ENCODE measurements around the gene SNRNP200.

SNRNP200 gene

DNA sequence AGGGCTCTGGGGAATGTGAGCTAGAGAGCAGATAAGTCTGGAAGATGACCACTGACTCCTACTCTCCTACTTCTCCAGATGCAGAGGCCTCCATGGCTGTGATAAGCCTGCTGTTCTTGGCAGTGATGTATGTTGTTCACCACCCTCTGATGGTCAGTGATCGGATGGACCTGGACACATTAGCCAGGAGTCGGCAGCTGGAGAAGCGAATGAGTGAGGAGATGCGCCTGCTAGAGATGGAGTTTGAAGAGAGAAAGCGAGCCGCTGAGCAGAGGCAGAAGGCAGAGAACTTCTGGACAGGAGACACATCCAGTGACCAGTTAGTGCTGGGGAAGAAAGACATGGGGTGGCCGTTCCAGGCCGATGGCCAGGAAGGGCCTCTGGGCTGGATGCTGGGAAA lies 21.2 kb upstream of the SNRNP200 start (continued):
- TF ChIP-seq, protein P1, sequence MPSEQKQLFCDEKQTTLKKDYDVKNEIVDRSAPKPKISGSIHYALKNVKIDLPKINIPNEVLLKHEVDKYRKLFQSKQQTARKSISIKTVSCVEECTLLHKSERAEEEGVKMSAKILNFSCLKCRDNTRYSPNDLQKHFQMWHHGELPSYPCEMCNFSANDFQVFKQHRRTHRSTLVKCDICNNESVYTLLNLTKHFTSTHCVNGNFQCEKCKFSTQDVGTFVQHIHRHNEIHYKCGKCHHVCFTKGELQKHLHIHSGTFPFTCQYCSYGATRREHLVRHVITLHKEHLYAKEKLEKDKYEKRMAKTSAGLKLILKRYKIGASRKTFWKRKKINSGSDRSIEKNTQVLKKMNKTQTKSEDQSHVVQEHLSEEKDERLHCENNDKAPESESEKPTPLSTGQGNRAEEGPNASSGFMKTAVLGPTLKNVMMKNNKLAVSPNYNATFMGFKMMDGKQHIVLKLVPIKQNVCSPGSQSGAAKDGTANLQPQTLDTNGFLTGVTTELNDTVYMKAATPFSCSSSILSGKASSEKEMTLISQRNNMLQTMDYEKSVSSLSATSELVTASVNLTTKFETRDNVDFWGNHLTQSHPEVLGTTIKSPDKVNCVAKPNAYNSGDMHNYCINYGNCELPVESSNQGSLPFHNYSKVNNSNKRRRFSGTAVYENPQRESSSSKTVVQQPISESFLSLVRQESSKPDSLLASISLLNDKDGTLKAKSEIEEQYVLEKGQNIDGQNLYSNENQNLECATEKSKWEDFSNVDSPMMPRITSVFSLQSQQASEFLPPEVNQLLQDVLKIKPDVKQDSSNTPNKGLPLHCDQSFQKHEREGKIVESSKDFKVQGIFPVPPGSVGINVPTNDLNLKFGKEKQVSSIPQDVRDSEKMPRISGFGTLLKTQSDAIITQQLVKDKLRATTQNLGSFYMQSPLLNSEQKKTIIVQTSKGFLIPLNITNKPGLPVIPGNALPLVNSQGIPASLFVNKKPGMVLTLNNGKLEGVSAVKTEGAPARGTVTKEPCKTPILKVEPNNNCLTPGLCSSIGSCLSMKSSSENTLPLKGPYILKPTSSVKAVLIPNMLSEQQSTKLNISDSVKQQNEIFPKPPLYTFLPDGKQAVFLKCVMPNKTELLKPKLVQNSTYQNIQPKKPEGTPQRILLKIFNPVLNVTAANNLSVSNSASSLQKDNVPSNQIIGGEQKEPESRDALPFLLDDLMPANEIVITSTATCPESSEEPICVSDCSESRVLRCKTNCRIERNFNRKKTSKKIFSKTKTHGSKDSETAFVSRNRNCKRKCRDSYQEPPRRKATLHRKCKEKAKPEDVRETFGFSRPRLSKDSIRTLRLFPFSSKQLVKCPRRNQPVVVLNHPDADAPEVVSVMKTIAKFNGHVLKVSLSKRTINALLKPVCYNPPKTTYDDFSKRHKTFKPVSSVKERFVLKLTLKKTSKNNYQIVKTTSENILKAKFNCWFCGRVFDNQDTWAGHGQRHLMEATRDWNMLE (tag by site-specific recombination; conservative IDR thresholded peaks at IDR 0.05; ENCODE audit: low read depth) = no peak
- TF ChIP-seq HOXA7 (CRISPR knock-in tag; IDR thresholded peaks at IDR 0.05; ENCODE audit: borderline replicate concordance) = no peak
- TF ChIP-seq ZNF174 (tag by site-specific recombination; IDR thresholded peaks at IDR 0.05) = no peak
- no peak for TF ChIP-seq ZNF354C (tag by site-specific recombination; IDR thresholded peaks at IDR 0.05; ENCODE audit: borderline replicate concordance, low read depth)
- no peak for TF ChIP-seq ZNF140 (tag by site-specific recombination; IDR thresholded peaks at IDR 0.05)
- no peak for TF ChIP-seq ZNF654 (tag by site-specific recombination; IDR thresholded peaks at IDR 0.05; ENCODE audit: low read depth)
- no peak for TF ChIP-seq ZNF510 (tag by site-specific recombination; IDR thresholded peaks at IDR 0.05; ENCODE audit: insufficient replicate concordance)

DNA sequence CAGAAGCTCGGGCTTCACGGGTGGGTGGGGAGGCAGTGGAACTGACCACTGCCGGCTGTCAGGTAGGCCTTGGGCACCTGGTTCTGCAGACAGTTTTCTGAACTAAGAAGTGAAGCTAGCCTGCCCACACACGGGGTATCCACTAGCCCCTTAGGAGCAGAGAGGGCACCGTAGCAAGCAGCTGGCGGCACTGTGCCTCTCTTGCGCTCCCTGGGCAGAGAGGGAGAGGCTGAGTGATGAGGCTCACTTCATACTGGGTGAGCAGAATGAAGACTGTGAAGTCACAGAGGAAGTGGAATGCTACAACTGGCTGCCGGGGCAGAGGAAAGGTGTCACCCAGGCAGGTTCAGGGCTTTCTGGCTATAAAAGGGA lies 20.5 kb upstream of the SNRNP200 start:
- Histone ChIP-seq H3K4me3 (ENCODE audit: low read depth, low read length) (peak overlapping the region; percentile 36), H3K9me3 (ENCODE audit: control insufficient read depth, insufficient read depth, low read depth, low read length) (no peaks in the 10 kb centered on the region), H3K36me3 (ENCODE audit: control insufficient read depth in 2 of 2, insufficient read depth in 1 of 2, low read length in 2 of 2) (peaks cover 0 to 21% of the 10 kb centered on the region in 2 experiments; a peak in 1 of 3 replicates), H3K27ac (ENCODE audit: extremely low read depth, low read depth, low read length) (no peak overlapping the region), H3K4me1 (ENCODE audit: control insufficient read depth, insufficient read depth, low read length) (0 out of 2 replicates have a peak, but pooled peaks cover 4% of the 10 kb centered on the region)
- ChIA-PET CTCF (no interaction called here), POLR2A (no interaction called here)
- TF ChIP-seq, protein P2, sequence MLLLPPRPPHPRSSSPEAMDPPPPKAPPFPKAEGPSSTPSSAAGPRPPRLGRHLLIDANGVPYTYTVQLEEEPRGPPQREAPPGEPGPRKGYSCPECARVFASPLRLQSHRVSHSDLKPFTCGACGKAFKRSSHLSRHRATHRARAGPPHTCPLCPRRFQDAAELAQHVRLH (tag by site-specific recombination; IDR thresholded peaks at IDR 0.05) = no peak
- TF ChIP-seq EGR2 (tag by site-specific recombination; IDR thresholded peaks at IDR 0.05; ENCODE audit: low read depth) (no peak), ZNF292 (tag by site-specific recombination; IDR thresholded peaks at IDR 0.05; ENCODE audit: borderline replicate concordance, low read depth) (no peak), ZNF830 (tag by site-specific recombination; IDR thresholded peaks at IDR 0.05; ENCODE audit: low read depth) (no peak), ZNF19 (tag by site-specific recombination; IDR thresholded peaks at IDR 0.05; ENCODE audit: low read depth) (no peak), ZSCAN23 (tag by site-specific recombination; IDR thresholded peaks at IDR 0.05) (no peak), ZNF140 (tag by site-specific recombination; IDR thresholded peaks at IDR 0.05) (no peak), ZNF791 (tag by site-specific recombination; IDR thresholded peaks at IDR 0.05) (no peak), ZNF664 (tag by site-specific recombination; IDR thresholded peaks at IDR 0.05) (no peak)
- TF ChIP-seq, protein P3, sequence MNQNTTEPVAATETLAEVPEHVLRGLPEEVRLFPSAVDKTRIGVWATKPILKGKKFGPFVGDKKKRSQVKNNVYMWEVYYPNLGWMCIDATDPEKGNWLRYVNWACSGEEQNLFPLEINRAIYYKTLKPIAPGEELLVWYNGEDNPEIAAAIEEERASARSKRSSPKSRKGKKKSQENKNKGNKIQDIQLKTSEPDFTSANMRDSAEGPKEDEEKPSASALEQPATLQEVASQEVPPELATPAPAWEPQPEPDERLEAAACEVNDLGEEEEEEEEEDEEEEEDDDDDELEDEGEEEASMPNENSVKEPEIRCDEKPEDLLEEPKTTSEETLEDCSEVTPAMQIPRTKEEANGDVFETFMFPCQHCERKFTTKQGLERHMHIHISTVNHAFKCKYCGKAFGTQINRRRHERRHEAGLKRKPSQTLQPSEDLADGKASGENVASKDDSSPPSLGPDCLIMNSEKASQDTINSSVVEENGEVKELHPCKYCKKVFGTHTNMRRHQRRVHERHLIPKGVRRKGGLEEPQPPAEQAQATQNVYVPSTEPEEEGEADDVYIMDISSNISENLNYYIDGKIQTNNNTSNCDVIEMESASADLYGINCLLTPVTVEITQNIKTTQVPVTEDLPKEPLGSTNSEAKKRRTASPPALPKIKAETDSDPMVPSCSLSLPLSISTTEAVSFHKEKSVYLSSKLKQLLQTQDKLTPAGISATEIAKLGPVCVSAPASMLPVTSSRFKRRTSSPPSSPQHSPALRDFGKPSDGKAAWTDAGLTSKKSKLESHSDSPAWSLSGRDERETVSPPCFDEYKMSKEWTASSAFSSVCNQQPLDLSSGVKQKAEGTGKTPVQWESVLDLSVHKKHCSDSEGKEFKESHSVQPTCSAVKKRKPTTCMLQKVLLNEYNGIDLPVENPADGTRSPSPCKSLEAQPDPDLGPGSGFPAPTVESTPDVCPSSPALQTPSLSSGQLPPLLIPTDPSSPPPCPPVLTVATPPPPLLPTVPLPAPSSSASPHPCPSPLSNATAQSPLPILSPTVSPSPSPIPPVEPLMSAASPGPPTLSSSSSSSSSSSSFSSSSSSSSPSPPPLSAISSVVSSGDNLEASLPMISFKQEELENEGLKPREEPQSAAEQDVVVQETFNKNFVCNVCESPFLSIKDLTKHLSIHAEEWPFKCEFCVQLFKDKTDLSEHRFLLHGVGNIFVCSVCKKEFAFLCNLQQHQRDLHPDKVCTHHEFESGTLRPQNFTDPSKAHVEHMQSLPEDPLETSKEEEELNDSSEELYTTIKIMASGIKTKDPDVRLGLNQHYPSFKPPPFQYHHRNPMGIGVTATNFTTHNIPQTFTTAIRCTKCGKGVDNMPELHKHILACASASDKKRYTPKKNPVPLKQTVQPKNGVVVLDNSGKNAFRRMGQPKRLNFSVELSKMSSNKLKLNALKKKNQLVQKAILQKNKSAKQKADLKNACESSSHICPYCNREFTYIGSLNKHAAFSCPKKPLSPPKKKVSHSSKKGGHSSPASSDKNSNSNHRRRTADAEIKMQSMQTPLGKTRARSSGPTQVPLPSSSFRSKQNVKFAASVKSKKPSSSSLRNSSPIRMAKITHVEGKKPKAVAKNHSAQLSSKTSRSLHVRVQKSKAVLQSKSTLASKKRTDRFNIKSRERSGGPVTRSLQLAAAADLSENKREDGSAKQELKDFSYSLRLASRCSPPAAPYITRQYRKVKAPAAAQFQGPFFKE (tag by site-specific recombination; IDR thresholded peaks at IDR 0.05; ENCODE audit: borderline replicate concordance) = no peak
- TF ChIP-seq, protein P4, sequence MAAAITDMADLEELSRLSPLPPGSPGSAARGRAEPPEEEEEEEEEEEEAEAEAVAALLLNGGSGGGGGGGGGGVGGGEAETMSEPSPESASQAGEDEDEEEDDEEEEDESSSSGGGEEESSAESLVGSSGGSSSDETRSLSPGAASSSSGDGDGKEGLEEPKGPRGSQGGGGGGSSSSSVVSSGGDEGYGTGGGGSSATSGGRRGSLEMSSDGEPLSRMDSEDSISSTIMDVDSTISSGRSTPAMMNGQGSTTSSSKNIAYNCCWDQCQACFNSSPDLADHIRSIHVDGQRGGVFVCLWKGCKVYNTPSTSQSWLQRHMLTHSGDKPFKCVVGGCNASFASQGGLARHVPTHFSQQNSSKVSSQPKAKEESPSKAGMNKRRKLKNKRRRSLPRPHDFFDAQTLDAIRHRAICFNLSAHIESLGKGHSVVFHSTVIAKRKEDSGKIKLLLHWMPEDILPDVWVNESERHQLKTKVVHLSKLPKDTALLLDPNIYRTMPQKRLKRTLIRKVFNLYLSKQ (tag by site-specific recombination; IDR thresholded peaks at IDR 0.05; ENCODE audit: borderline replicate concordance) = no peak
- TF ChIP-seq, protein P5, sequence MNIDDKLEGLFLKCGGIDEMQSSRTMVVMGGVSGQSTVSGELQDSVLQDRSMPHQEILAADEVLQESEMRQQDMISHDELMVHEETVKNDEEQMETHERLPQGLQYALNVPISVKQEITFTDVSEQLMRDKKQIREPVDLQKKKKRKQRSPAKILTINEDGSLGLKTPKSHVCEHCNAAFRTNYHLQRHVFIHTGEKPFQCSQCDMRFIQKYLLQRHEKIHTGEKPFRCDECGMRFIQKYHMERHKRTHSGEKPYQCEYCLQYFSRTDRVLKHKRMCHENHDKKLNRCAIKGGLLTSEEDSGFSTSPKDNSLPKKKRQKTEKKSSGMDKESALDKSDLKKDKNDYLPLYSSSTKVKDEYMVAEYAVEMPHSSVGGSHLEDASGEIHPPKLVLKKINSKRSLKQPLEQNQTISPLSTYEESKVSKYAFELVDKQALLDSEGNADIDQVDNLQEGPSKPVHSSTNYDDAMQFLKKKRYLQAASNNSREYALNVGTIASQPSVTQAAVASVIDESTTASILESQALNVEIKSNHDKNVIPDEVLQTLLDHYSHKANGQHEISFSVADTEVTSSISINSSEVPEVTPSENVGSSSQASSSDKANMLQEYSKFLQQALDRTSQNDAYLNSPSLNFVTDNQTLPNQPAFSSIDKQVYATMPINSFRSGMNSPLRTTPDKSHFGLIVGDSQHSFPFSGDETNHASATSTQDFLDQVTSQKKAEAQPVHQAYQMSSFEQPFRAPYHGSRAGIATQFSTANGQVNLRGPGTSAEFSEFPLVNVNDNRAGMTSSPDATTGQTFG (tag by site-specific recombination; IDR thresholded peaks at IDR 0.05; ENCODE audit: borderline replicate concordance) = no peak
- TF ChIP-seq, protein P6, sequence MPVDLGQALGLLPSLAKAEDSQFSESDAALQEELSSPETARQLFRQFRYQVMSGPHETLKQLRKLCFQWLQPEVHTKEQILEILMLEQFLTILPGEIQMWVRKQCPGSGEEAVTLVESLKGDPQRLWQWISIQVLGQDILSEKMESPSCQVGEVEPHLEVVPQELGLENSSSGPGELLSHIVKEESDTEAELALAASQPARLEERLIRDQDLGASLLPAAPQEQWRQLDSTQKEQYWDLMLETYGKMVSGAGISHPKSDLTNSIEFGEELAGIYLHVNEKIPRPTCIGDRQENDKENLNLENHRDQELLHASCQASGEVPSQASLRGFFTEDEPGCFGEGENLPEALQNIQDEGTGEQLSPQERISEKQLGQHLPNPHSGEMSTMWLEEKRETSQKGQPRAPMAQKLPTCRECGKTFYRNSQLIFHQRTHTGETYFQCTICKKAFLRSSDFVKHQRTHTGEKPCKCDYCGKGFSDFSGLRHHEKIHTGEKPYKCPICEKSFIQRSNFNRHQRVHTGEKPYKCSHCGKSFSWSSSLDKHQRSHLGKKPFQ (tag by site-specific recombination; IDR thresholded peaks at IDR 0.05) = no peak
